Caco-2 (cell line): ENCODE results near the gene ZNF415. TPM values are rescaled to one million over a fixed set of nuclear protein-coding genes. Genes with fewer than 3 reads are reported as not detected.

Source experiments
- Bru-seq: library from RNA; stranded (reverse); fragments of 400-500 nt; gene quantifications from one replicate; lab custom pipeline; 2021; lab: Mats Ljungman, UMichigan
- BruChase-seq, 2 experiments: library from RNA; stranded (reverse); fragments of 400-500 nt; gene quantifications; one replicate each; lab custom pipeline; 2021; lab: Mats Ljungman, UMichigan
- BruUV-seq: library from RNA; stranded (reverse); fragments of 400-500 nt; replicated peaks from 2 replicates; lab custom pipeline; 2021; lab: Mats Ljungman, UMichigan
- CTCF ChIA-PET: fragments of 300-600 bp; sonication (Branson Sonifier 250); formaldehyde crosslinking; loops from one replicate; lab custom pipeline; 2022; ENCODE audit warnings: antibody characterized with exemption; lab: Charles Lee
- POLR2A ChIA-PET: fragments of 300-600 bp; sonication (Branson Sonifier 250); formaldehyde crosslinking; loops from one replicate; lab custom pipeline; 2022; ENCODE audit warnings: antibody characterized with exemption; lab: Charles Lee
- DNase-seq, 2 experiments: peaks; one replicate each; pipeline versions ENCODE4 v3.0.0 to v3.0.0-alpha.2; 2020 to 2022
- H3K27me3 ChIP-seq: replicated peaks from 2 replicates; pipeline ENCODE4 v1.6.0; 2011; ENCODE audit warnings: low read length; ENCODE audit not compliant: control insufficient read depth, insufficient read depth
- H3K36me3 ChIP-seq: 2 replicates; pipeline ENCODE4 v1.5.1; 2011; ENCODE audit warnings: low read length; ENCODE audit not compliant: control insufficient read depth, insufficient read depth
- H3K4me1 ChIP-seq: fragments of 250-450 bp; sonication (Bioruptor Pico); 2 replicates; pipeline ENCODE4 v1.5.1; 2020; ENCODE audit warnings: mild to moderate bottlenecking
- H3K4me3 ChIP-seq: 2 replicates; pipeline ENCODE4 v1.5.1; 2011; ENCODE audit warnings: low read depth, mild to moderate bottlenecking, control low read depth, low read length
- H3K9me3 ChIP-seq: fragments of 250-450 bp; sonication (Bioruptor Pico); 2 replicates; pipeline ENCODE4 v1.5.1; 2020; ENCODE audit warnings: mild to moderate bottlenecking, moderate library complexity
- H3K27ac Mint-ChIP-seq: one replicate; pipeline ENCODE4 v1.8.0; 2022; ENCODE audit warnings: mixed read lengths; ENCODE audit not compliant: unreplicated experiment
- H3K27me3 Mint-ChIP-seq: one replicate; pipeline ENCODE4 v1.8.0; 2022; ENCODE audit warnings: mixed read lengths; ENCODE audit not compliant: insufficient read depth, unreplicated experiment
- H3K36me3 Mint-ChIP-seq: one replicate; pipeline ENCODE4 v1.8.0; 2022; ENCODE audit warnings: mild to moderate bottlenecking, mixed read lengths; ENCODE audit not compliant: insufficient read depth, unreplicated experiment
- H3K4me1 Mint-ChIP-seq: one replicate; pipeline ENCODE4 v1.8.0; 2022; ENCODE audit warnings: low read depth, mixed read lengths; ENCODE audit not compliant: unreplicated experiment
- H3K4me3 Mint-ChIP-seq: one replicate; pipeline ENCODE4 v1.8.0; 2022; ENCODE audit warnings: mild to moderate bottlenecking, moderate library complexity, mixed read lengths; ENCODE audit not compliant: unreplicated experiment
- H3K9me3 Mint-ChIP-seq: one replicate; pipeline ENCODE4 v1.8.0; 2022; ENCODE audit warnings: mixed read lengths; ENCODE audit not compliant: unreplicated experiment
- CTCF ChIP-seq, 2 experiments: fragments of 200-600 bp in 1 of 2; IDR thresholded peaks; 1 replicate in 1 of 2; 2 replicates in 1 of 2; pipeline versions ENCODE4 v1.5.1 to v1.8.0; 2011 to 2022; ENCODE audit warnings: antibody characterized with exemption in 1 of 2, control low read depth in 1 of 2, inconsistent platforms in 1 of 2, low read depth in 1 of 2, low read length in 1 of 2, mild to moderate bottlenecking in 1 of 2, moderate library complexity in 1 of 2; ENCODE audit not compliant: insufficient read depth in 1 of 2, severe bottlenecking in 1 of 2, unreplicated experiment in 1 of 2
- intact Hi-C: fragments of 100-400 bp; cut with micrococcal nuclease; formaldehyde crosslinking; loops from one replicate; pipeline ENCODE4 v1.10.0; 2022; ENCODE audit not compliant: unreplicated experiment
- long read RNA-seq: library from polyadenylated mRNA; stranded (forward); transcript quantifications from one replicate; pipeline ENCODE4 v2.0.0, GENCODE V29; 2022
- total RNA-seq: library from RNA; stranded (reverse); gene quantifications from 2 replicates; pipeline ENCODE4 v1.2.3, GENCODE V29; 2022

The ZNF415 gene
- total RNA-seq (12.5 and 14.9 TPM in 2 replicates), Bru-seq, nascent RNA (percentile 63 among the genes with signal in this experiment), BruChase-seq, experiment 1, labeled RNA remaining after a 2-hour chase (percentile 66 among the genes with signal in this experiment), BruChase-seq, experiment 2, labeled RNA remaining after a 6-hour chase (percentile 60 among the genes with signal in this experiment)
- long read RNA-seq, partial matches to known transcripts: 0 of 9 reads
- long read RNA-seq, other reads (novel, unspliced or antisense): 3 of 9 reads

- DNase-seq: peak; percentile 90 to 93
- Mint-ChIP-seq H3K4me1 (peaks cover 14% of the 10 kb centered on the region), H3K9me3 (peaks cover 19% of the 10 kb centered on the region), H3K27ac (peak within 1 kb of the TSS; percentile 56), H3K4me3 (peak within 1 kb of the TSS; percentile 71), H3K36me3 (peaks cover 20% of the 10 kb centered on the region), H3K27me3 (no peaks in the 10 kb centered on the region)
- intact Hi-C loops: loop anchor here (2.0 kb wide), 1 partner anchor 30 kb away; the partner anchor contains the start of gene ZNF160
- H3K27me3 ChIP-seq: no peaks in the 10 kb centered on the region
- H3K4me1 ChIP-seq: peaks cover 2% of the 10 kb centered on the region
- TF ChIP-seq CTCF (IDR thresholded peaks at IDR 0.05; ENCODE audit: insufficient read depth in 1 of 2, low read depth in 1 of 2, low read length in 1 of 2, severe bottlenecking in 1 of 2, unreplicated experiment in 1 of 2): no peak
- peaks cover 5% of the 10 kb centered on the region; the same call in 1 of the 2 replicates for H3K9me3 ChIP-seq
- ChIA-PET CTCF (no interaction called here), POLR2A (no interaction called here)
- H3K4me3 ChIP-seq: peak within 1 kb of the TSS; percentile 64
- TSS peak; percentile 63 for BruUV-seq
- no peaks in the 10 kb centered on the region for H3K36me3 ChIP-seq
These were observed at the start of gene ZNF415 for GRCh38 chr19:53132141-53132991. TSS of gene ZNF415 (minus strand) at chr19:53132910. CDS start at chr19:53122676, 10,234 bp downstream.

- Mint-ChIP-seq H3K4me1 (no peaks in the 10 kb centered on the region), H3K9me3 (peaks cover 30% of the 10 kb centered on the region), H3K36me3 (no peaks in the 10 kb centered on the region), H3K4me3 (no peak overlapping the region), H3K27me3 (no peaks in the 10 kb centered on the region), H3K27ac (no peak overlapping the region)
- BruUV-seq: no TSS peak
- H3K36me3 ChIP-seq: no peaks in the 10 kb centered on the region
- TF ChIP-seq CTCF (IDR thresholded peaks at IDR 0.05; ENCODE audit: insufficient read depth in 1 of 2, low read depth in 1 of 2, low read length in 1 of 2, severe bottlenecking in 1 of 2, unreplicated experiment in 1 of 2): no peak
- ChIA-PET CTCF (no interaction called here), POLR2A (no interaction called here)
- H3K4me1 ChIP-seq: no peaks in the 10 kb centered on the region
- H3K27me3 ChIP-seq: no peaks in the 10 kb centered on the region
- intact Hi-C loops: no loop called here
- H3K9me3 ChIP-seq: peaks cover 11% of the 10 kb centered on the region; the same call in 1 of the 2 replicates
- H3K4me3 ChIP-seq: no peak overlapping the region
- DNase-seq: no peak
These were observed 49.5 kb upstream of the ZNF415 start for GRCh38 chr19:53182202-53182601.

- H3K27me3 Mint-ChIP-seq: no peaks in the 10 kb centered on the region
- intact Hi-C loops: no loop called here
- Histone ChIP-seq H3K36me3 (no peaks in the 10 kb centered on the region; the same call in 1 of the 2 replicates), H3K27me3 (no peaks in the 10 kb centered on the region), H3K4me1 (no peaks in the 10 kb centered on the region), H3K9me3 (peaks cover 6% of the 10 kb centered on the region; the same call in 1 of the 2 replicates), H3K4me3 (no peak overlapping the region)
- no peak overlapping the region for H3K27ac Mint-ChIP-seq
- BruUV-seq: no TSS peak
- H3K36me3 Mint-ChIP-seq: no peaks in the 10 kb centered on the region
- POLR2A ChIA-PET: no interaction called here
- no peaks in the 10 kb centered on the region for H3K4me1 Mint-ChIP-seq
- H3K9me3 Mint-ChIP-seq: peaks cover 36% of the 10 kb centered on the region
- CTCF ChIA-PET: no interaction called here
- DNase-seq: no peak
- TF ChIP-seq CTCF (IDR thresholded peaks at IDR 0.05; ENCODE audit: insufficient read depth in 1 of 2, low read depth in 1 of 2, low read length in 1 of 2, severe bottlenecking in 1 of 2, unreplicated experiment in 1 of 2): no peak
- H3K4me3 Mint-ChIP-seq: no peak overlapping the region
These were observed 45.3 kb upstream of the ZNF415 start for GRCh38 chr19:53177986-53178385.
